GM12874 (cell line): ENCODE results near the gene RIN1.

ENCODE experiments used
- TF ChIP-seq, protein P1 (sequence below): IDR thresholded peaks from 2 replicates; pipeline ENCODE4 v1.5.1; 2011; ENCODE audit warnings: low read depth, mild to moderate bottlenecking, control low read depth, low read length, moderate library complexity; ENCODE audit not compliant: insufficient read depth

Gene RIN1

GRCh38 chr11:66284526-66285078, 51.6 kb downstream of the RIN1 start:
- TF ChIP-seq, protein P1, sequence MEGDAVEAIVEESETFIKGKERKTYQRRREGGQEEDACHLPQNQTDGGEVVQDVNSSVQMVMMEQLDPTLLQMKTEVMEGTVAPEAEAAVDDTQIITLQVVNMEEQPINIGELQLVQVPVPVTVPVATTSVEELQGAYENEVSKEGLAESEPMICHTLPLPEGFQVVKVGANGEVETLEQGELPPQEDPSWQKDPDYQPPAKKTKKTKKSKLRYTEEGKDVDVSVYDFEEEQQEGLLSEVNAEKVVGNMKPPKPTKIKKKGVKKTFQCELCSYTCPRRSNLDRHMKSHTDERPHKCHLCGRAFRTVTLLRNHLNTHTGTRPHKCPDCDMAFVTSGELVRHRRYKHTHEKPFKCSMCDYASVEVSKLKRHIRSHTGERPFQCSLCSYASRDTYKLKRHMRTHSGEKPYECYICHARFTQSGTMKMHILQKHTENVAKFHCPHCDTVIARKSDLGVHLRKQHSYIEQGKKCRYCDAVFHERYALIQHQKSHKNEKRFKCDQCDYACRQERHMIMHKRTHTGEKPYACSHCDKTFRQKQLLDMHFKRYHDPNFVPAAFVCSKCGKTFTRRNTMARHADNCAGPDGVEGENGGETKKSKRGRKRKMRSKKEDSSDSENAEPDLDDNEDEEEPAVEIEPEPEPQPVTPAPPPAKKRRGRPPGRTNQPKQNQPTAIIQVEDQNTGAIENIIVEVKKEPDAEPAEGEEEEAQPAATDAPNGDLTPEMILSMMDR = no peak

DNA sequence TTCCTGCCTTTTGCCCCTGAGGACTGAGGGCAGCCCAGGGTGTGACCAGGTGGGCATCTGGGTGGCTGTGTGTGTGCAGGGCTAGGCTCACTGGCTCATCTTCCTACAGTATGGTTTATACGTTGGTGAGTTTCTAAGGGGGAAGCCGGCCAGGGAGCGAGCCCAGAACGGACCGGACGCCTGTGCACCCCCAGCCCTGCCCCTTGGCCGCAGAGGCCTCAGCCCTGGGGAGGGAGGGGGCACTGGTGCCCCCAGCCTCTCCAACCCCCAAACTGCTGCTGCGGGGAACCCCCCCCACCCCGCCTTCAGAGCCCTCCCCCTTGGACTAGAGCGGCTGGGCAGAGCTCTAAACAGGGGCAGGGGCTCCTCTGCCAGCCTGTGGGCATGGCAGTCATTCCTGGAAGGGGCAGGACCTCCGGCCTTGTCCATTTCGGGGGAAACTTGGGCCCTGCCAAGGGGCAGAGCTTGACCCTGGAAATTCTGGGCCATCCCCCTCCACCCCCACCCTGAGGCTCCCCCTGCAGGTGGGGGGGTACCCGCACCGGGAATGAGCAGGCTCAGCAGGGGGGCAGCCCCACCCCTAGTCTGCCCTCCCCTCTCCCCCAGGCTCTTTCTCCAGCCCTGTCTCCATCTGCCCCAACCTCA, 52.7 kb downstream of the RIN1 start:
- TF ChIP-seq, protein P1 = 0 out of 2 replicates have a peak, but pooled peaks have one; percentile 25

DNA sequence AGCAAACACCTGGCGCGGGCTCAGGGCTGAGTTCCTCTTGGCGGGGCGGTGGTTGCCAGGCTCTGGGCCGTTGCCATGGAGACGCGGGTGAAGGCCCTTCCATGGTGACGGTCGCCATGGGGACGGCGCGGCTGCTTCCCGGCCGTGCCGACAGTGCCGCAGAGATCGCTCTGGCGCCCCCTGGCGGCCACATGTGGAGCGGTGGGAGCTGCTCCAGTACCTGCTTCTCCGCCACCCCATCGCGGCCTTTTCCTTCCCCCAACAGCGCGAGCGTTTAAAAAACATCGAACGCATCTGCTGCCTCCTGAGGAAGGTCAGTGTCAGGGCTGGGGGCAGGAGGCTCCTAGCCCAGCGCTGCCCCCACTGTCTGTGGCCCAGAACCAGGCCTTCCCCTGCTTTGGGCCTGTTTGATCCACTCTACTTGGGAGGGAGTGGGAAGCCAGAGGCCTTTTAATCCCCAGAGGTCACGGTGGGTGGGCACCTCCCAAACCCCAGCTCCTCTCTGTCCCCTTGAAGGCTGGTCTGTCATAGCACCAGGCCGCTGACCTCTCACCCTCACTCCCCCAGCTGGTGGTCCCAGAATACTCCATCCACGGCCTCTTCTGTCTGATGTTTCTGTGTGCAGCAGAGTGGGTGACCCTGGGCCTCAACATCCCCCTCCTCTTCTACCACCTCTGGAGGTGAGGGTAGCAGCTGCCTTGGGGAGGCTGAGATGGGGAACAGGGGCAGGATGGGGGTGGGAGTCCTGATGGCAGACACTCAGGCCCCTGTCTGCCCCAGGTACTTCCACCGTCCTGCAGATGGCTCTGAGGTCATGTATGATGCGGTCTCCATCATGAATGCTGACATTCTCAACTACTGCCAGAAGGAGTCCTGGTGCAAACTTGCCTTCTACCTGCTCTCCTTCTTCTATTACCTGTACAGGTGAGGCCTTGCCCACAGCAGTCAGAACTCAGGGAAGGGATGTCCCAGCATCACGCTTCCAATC, 53.5 kb downstream of the RIN1 start:
- TF ChIP-seq, protein P1 = peak; percentile 99
